Neural cell (in vitro differentiated cells): ENCODE results near the gene RNF213. TPM values are rescaled to one million over a fixed set of nuclear protein-coding genes. Genes with fewer than 3 reads are reported as not detected.

ENCODE experiments used
- H2AFZ ChIP-seq: fragments of 200-600, 300-800 bp; sonication (generic), shearing (Covaris generic); 2 replicates; pipeline ENCODE4 v1.6.0; 2014; ENCODE audit warnings: low read depth, mild to moderate bottlenecking, antibody characterized with exemption, low read length, moderate library complexity
- H3F3A ChIP-seq: fragments of 200-600 bp; shearing (Covaris generic); 2 replicates; pipeline ENCODE4 v1.6.1; 2016; ENCODE audit warnings: mild to moderate bottlenecking, moderate library complexity, mixed read lengths, antibody characterized with exemption, low read length; ENCODE audit not compliant: insufficient read depth, poor library complexity, severe bottlenecking
- H3K27ac ChIP-seq: fragments of 200-600, 300-800 bp; sonication (generic), shearing (Covaris generic); 2 replicates; pipeline ENCODE4 v1.5.1; 2014; ENCODE audit warnings: mild to moderate bottlenecking, low read length, moderate library complexity
- H3K27me3 ChIP-seq: fragments of 300-800, 200-600 bp; sonication (generic), shearing (Covaris generic); 2 replicates; pipeline ENCODE4 v1.6.0; 2014; ENCODE audit warnings: mild to moderate bottlenecking, low read depth, low read length, moderate library complexity; ENCODE audit not compliant: insufficient read depth
- H3K36me3 ChIP-seq: fragments of 300-800, 200-600 bp; sonication (generic), shearing (Covaris generic); 2 replicates; pipeline ENCODE4 v1.5.1; 2014; ENCODE audit warnings: mild to moderate bottlenecking, antibody characterized with exemption, low read length, moderate library complexity; ENCODE audit not compliant: insufficient read depth
- H3K4me2 ChIP-seq: fragments of 300-800, 200-600 bp; sonication (generic), shearing (Covaris generic); 2 replicates; pipeline ENCODE4 v1.6.0; 2014; ENCODE audit warnings: mild to moderate bottlenecking, low read length
- H3K4me3 ChIP-seq: fragments of 300-800, 200-600 bp; sonication (generic), shearing (Covaris generic); 2 replicates; pipeline ENCODE4 v1.5.1; 2014; ENCODE audit warnings: mild to moderate bottlenecking, low read length, moderate library complexity
- H3K79me2 ChIP-seq: fragments of 200-600 bp; shearing (Covaris generic); replicated peaks from 2 replicates; pipeline ENCODE4 v1.6.0; 2014; ENCODE audit warnings: mild to moderate bottlenecking, low read length, moderate library complexity; ENCODE audit not compliant: insufficient read depth
- H3K9ac ChIP-seq: fragments of 300-800, 200-600 bp; sonication (generic), shearing (Covaris generic); 2 replicates; pipeline ENCODE4 v1.6.1; 2016; ENCODE audit warnings: mild to moderate bottlenecking, low read length, mixed read lengths
- H3K9me2 ChIP-seq: fragments of 200-600 bp; shearing (Covaris generic); 2 replicates; pipeline ENCODE4 v1.6.1; 2016; ENCODE audit warnings: mild to moderate bottlenecking, low read length, mixed read lengths; ENCODE audit not compliant: insufficient read depth
- H3K9me3 ChIP-seq: fragments of 200-600, 300-800 bp; sonication (generic), shearing (Covaris generic); 2 replicates; pipeline ENCODE4 v1.6.1; 2016; ENCODE audit warnings: mild to moderate bottlenecking, mixed run types, low read length, moderate library complexity, mixed read lengths
- H4K20me1 ChIP-seq: fragments of 200-600 bp; shearing (Covaris generic); 2 replicates; pipeline ENCODE4 v1.6.1; 2016; ENCODE audit warnings: mild to moderate bottlenecking, mixed run types; ENCODE audit not compliant: insufficient read depth
- CTCF ChIP-seq: fragments of 450-650 bp; IDR thresholded peaks from 2 replicates; pipeline ENCODE4 v1.5.1; 2014; ENCODE audit warnings: antibody characterized with exemption, mild to moderate bottlenecking, moderate library complexity; ENCODE audit not compliant: poor library complexity, severe bottlenecking
- EP300 ChIP-seq: fragments of 450-650 bp; conservative IDR thresholded peaks from 2 replicates; pipeline ENCODE4 v1.6.1; 2014; ENCODE audit warnings: antibody characterized with exemption, mild to moderate bottlenecking, moderate library complexity; ENCODE audit not compliant: poor library complexity, severe bottlenecking
- RAD21 ChIP-seq: fragments of 450-650 bp; conservative IDR thresholded peaks from 2 replicates; pipeline ENCODE4 v1.6.1; 2014; ENCODE audit warnings: antibody characterized with exemption, mild to moderate bottlenecking, moderate library complexity
- SMC3 ChIP-seq: fragments of 450-650 bp; conservative IDR thresholded peaks from 2 replicates; pipeline ENCODE4 v1.6.1; 2014; ENCODE audit warnings: antibody characterized with exemption, mild to moderate bottlenecking, moderate library complexity; ENCODE audit not compliant: poor library complexity
- TAF1 ChIP-seq: IDR thresholded peaks from 2 replicates; pipeline ENCODE4 v1.6.1; 2012; ENCODE audit warnings: low read depth
- polyA plus RNA-seq: library from polyadenylated mRNA; depleted of rRNA; stranded (reverse); fragments of >200 nt; gene quantifications from 2 replicates; pipeline ENCODE4 v1.2.3, GENCODE V29; 2014

RNF213 gene
- polyA plus RNA-seq, 1 donor from 2014 or later = 1.5 TPM

GRCh38 chr17:80382956-80383355 is 122.3 kb downstream of the RNF213 start:
- H3K79me2 ChIP-seq = no peaks in the 10 kb centered on the region
- no peaks in the 10 kb centered on the region for H4K20me1 ChIP-seq
- H3K27ac ChIP-seq = no peak overlapping the region
- TF ChIP-seq SMC3 (no peak), RAD21 (no peak), EP300 (no peak)
- no peaks in the 10 kb centered on the region for H3K27me3 ChIP-seq
- H3K9me2 ChIP-seq = no peaks in the 10 kb centered on the region
- H3K4me3 ChIP-seq = no peak overlapping the region
- H3K36me3 ChIP-seq = no peaks in the 10 kb centered on the region
- no peaks in the 10 kb centered on the region for H3K9me3 ChIP-seq
- H3K9ac ChIP-seq = no peak overlapping the region
- no peak overlapping the region for H2AFZ ChIP-seq
- H3F3A ChIP-seq = no peaks in the 10 kb centered on the region
- H3K4me2 ChIP-seq = no peak overlapping the region

GRCh38 chr17:80384078-80384960 is 123.7 kb downstream of the RNF213 start:
- no peak overlapping the region for H2AFZ ChIP-seq
- H3K79me2 ChIP-seq = no peaks in the 10 kb centered on the region
- H3K36me3 ChIP-seq = no peaks in the 10 kb centered on the region
- H4K20me1 ChIP-seq = no peaks in the 10 kb centered on the region
- no peaks in the 10 kb centered on the region for H3K9me2 ChIP-seq
- H3K27me3 ChIP-seq = no peaks in the 10 kb centered on the region
- H3F3A ChIP-seq = no peaks in the 10 kb centered on the region
- no peak for TF ChIP-seq RAD21
- TF ChIP-seq EP300 = no peak
- no peak for TF ChIP-seq CTCF
- no peaks in the 10 kb centered on the region for H3K9me3 ChIP-seq
- no peak overlapping the region for H3K4me3 ChIP-seq
- no peak overlapping the region for H3K27ac ChIP-seq
- no peak overlapping the region for H3K9ac ChIP-seq
- H3K4me2 ChIP-seq = no peak overlapping the region

- no peak for TF ChIP-seq EP300
- TF ChIP-seq RAD21 = no peak
- no peak overlapping the region for H3K9ac ChIP-seq
- no peaks in the 10 kb centered on the region for H3K9me3 ChIP-seq
- H3K36me3 ChIP-seq = no peaks in the 10 kb centered on the region
- no peaks in the 10 kb centered on the region for H3K79me2 ChIP-seq
- no peaks in the 10 kb centered on the region for H3F3A ChIP-seq
- H3K4me3 ChIP-seq = no peak overlapping the region
- H3K27me3 ChIP-seq = no peaks in the 10 kb centered on the region
- no peaks in the 10 kb centered on the region for H3K9me2 ChIP-seq
- H2AFZ ChIP-seq = no peak overlapping the region
- no peaks in the 10 kb centered on the region for H4K20me1 ChIP-seq
- H3K4me2 ChIP-seq = no peak overlapping the region
- H3K27ac ChIP-seq = no peak overlapping the region
Observed at GRCh38 chr17:80385046-80385445, 124.4 kb downstream of the RNF213 start.

- Histone ChIP-seq H4K20me1 (no peaks in the 10 kb centered on the region), H3K9ac (no peak overlapping the region), H3K79me2 (no peaks in the 10 kb centered on the region), H2AFZ (no peak overlapping the region), H3K4me2 (no peak overlapping the region), H3K9me2 (no peaks in the 10 kb centered on the region), H3F3A (no peaks in the 10 kb centered on the region), H3K4me3 (no peak overlapping the region), H3K9me3 (no peaks in the 10 kb centered on the region), H3K36me3 (no peaks in the 10 kb centered on the region), H3K27me3 (no peaks in the 10 kb centered on the region), H3K27ac (no peak overlapping the region)
- TF ChIP-seq CTCF (no peak), TAF1 (no peak), SMC3 (no peak)
Observed at GRCh38 chr17:80386341-80386740, 125.7 kb downstream of the RNF213 start.
